HEK293T (cell line): Measurements from ENCODE around the gene GATB.

Source experiments
- BHLHE40 ChIP-seq: fragments of 450-650 bp; IDR thresholded peaks from 2 replicates; pipeline ENCODE4 v1.6.1; 2016; ENCODE audit warnings: mild to moderate bottlenecking, moderate library complexity, borderline replicate concordance
- FOXK2 ChIP-seq: fragments of 450-650 bp; IDR thresholded peaks from 2 replicates; pipeline ENCODE4 v1.6.1; 2016; ENCODE audit warnings: mild to moderate bottlenecking
- LEF1 ChIP-seq: fragments of 450-650 bp; IDR thresholded peaks from 2 replicates; pipeline ENCODE4 v1.6.1; 2017; ENCODE audit warnings: mild to moderate bottlenecking, borderline replicate concordance
- NFRKB ChIP-seq: fragments of 450-650 bp; IDR thresholded peaks from 2 replicates; pipeline ENCODE4 v1.6.1; 2016; ENCODE audit warnings: mild to moderate bottlenecking, moderate library complexity
- SP1 ChIP-seq: fragments of 450-650 bp; IDR thresholded peaks from 2 replicates; pipeline ENCODE4 v1.6.1; 2017
- SUZ12 ChIP-seq: fragments of 450-650 bp; IDR thresholded peaks from 2 replicates; pipeline ENCODE4 v1.6.1; 2016; ENCODE audit warnings: mild to moderate bottlenecking
- ZNF384 ChIP-seq: fragments of 450-650 bp; IDR thresholded peaks from 2 replicates; pipeline ENCODE4 v1.6.1; 2016

GRCh38 chr4:151700566-151701316, 60.1 kb downstream of the GATB start:
- no peak for TF ChIP-seq ZNF384
- TF ChIP-seq SUZ12 = no peak
- no peak for TF ChIP-seq NFRKB
- TF ChIP-seq SP1 = no peak
- TF ChIP-seq LEF1 = no peak
- TF ChIP-seq FOXK2 = no peak
- no peak for TF ChIP-seq BHLHE40
